Measurements from ENCODE around the gene YWHAH.

DNA sequence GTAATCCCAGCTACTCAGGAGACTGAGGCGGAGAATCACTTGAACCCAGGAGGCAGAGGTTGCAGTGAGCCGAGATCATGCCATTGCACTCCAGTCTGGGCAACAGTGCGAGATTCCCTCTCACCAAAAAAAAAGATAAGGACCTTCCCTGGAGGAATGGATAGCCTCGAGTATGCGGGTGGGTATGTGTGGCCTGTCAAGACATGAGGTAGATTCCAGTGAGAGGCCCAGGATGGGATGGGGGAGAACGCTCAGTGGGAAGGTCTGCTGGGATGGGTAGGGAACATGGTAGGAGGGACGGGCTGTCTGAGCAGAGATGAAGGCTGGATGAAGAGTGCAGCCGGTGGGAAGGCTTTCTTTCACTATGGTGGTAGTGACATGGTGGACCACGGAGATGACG lies 39.0 kb upstream of the YWHAH start:
- TF ChIP-seq, protein P1, sequence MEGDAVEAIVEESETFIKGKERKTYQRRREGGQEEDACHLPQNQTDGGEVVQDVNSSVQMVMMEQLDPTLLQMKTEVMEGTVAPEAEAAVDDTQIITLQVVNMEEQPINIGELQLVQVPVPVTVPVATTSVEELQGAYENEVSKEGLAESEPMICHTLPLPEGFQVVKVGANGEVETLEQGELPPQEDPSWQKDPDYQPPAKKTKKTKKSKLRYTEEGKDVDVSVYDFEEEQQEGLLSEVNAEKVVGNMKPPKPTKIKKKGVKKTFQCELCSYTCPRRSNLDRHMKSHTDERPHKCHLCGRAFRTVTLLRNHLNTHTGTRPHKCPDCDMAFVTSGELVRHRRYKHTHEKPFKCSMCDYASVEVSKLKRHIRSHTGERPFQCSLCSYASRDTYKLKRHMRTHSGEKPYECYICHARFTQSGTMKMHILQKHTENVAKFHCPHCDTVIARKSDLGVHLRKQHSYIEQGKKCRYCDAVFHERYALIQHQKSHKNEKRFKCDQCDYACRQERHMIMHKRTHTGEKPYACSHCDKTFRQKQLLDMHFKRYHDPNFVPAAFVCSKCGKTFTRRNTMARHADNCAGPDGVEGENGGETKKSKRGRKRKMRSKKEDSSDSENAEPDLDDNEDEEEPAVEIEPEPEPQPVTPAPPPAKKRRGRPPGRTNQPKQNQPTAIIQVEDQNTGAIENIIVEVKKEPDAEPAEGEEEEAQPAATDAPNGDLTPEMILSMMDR (IDR thresholded peaks at IDR 0.05) = no peak
- TF ChIP-seq NR3C1 (IDR thresholded peaks at IDR 0.05) = no peak
- no peak for TF ChIP-seq RAD21 (conservative IDR thresholded peaks at IDR 0.05 in 1 of 2, IDR thresholded peaks at IDR 0.05 in 1 of 2)
- no peak for TF ChIP-seq JUN (IDR thresholded peaks at IDR 0.05)
- TF ChIP-seq HOXB13 (CRISPR knock-in tag; IDR thresholded peaks at IDR 0.05; ENCODE audit: low read depth) = no peak
- no peak for TF ChIP-seq HDAC2 (IDR thresholded peaks at IDR 0.05)
- TF ChIP-seq CHD4 (IDR thresholded peaks at IDR 0.05; ENCODE audit: borderline replicate concordance) = no peak
- TF ChIP-seq MYC (IDR thresholded peaks at IDR 0.05; ENCODE audit: borderline replicate concordance, low read length) = no peak
- no peak for TF ChIP-seq POLR2AphosphoS2 (conservative IDR thresholded peaks at IDR 0.05; ENCODE audit: low read length)
- TF ChIP-seq, protein P2, sequence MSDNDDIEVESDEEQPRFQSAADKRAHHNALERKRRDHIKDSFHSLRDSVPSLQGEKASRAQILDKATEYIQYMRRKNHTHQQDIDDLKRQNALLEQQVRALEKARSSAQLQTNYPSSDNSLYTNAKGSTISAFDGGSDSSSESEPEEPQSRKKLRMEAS (IDR thresholded peaks at IDR 0.05) = no peak
- TF ChIP-seq POLR2A (IDR thresholded peaks at IDR 0.05; ENCODE audit: low read length) = no peak
- TF ChIP-seq JUNB (IDR thresholded peaks at IDR 0.05) = no peak

Measured in A549 (cell line).